Stromal cell of bone marrow (primary cell): Measurements from ENCODE around the gene CSNK1G1.
"Not testable (repeated sequence)": the region's sequence is repeated elsewhere in the genome, so short reads cannot be mapped to it uniquely, and the experiment has no call there.

Source experiments
- DNase-seq: peaks from one replicate; pipeline ENCODE4 v3.0.0-alpha.2; 2012; ENCODE audit warnings: low read depth

CSNK1G1 gene

GRCh38 chr15:64237677-64238076 is 118.3 kb downstream of the CSNK1G1 start:
- DNase-seq = no peak

GRCh38 chr15:64236156-64236894 is 119.6 kb downstream of the CSNK1G1 start:
- no peak for DNase-seq

GRCh38 chr15:64235552-64235951 is 120.4 kb downstream of the CSNK1G1 start:
- DNase-seq = no peak

DNA sequence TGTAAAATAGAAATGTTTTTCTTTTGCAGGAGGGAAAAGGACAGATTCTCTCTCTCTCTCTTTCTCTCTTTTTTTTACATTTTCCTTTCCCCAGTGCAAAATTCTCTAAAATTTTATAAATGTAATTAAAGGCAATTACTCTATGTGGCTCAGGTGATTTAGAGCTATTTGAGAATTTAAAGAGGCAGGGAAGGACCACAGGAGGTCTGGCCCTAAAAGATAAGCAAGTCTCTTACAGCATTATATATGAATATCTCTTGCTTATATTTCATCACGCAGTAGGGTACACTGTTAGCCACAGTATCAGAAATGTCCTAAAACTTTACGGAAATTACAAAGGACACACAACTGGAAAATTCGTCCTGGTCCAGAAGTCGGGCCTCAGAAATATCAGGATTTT is 122.7 kb downstream of the CSNK1G1 start:
- no peak for DNase-seq

GRCh38 chr15:64232400-64232799 is 123.6 kb downstream of the CSNK1G1 start:
- DNase-seq = no peak

- no peak for DNase-seq
Measured at GRCh38 chr15:64229129-64229724, 126.7 kb downstream of the CSNK1G1 start.

DNA sequence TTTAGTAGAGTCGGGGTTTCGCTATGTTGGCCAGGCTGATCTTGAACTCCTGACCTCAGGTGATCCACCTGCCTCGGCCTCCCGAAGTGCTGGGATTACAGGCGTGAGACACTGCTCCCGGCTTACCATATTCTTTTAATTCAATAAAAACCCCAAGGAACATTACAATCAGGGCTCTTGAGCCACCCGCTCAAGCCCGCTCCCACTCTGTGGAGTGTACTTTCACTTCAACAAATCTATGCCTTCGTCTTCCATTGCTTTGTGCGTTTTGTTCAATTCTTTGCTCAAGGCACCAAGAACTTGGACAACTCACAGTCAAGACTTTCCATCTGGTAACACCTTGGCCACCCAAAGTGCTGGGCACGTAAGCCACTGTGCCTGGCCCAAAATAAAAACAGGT is 130.2 kb downstream of the CSNK1G1 start:
- no peak for DNase-seq

- peak; percentile 73 for DNase-seq
Measured at GRCh38 chr15:64224511-64224910, 131.5 kb downstream of the CSNK1G1 start.

GRCh38 chr15:64223882-64224281 is 132.1 kb downstream of the CSNK1G1 start:
- DNase-seq = no peak

- DNase-seq = peak; percentile 27
Measured at GRCh38 chr15:64222573-64223366, 133.2 kb downstream of the CSNK1G1 start.

- not testable (repeated sequence) for DNase-seq
Measured at GRCh38 chr15:64221911-64222310, 134.1 kb downstream of the CSNK1G1 start.

DNA sequence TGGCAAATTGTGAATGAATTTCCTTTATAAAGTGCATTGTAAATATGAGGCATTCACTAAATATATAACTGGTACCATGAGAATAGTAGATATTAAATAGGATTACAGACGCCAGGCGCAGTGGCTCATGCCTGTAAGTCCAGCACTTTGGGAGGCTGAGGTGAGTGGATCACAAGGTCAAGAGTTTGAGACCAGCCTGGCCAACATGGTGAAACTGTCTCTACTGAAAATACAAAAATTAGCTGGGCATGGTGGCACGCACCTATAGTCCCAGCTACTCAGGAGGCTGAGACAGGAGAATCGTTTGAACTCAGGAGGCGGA is 138.6 kb downstream of the CSNK1G1 start:
- not testable (repeated sequence) for DNase-seq

DNA sequence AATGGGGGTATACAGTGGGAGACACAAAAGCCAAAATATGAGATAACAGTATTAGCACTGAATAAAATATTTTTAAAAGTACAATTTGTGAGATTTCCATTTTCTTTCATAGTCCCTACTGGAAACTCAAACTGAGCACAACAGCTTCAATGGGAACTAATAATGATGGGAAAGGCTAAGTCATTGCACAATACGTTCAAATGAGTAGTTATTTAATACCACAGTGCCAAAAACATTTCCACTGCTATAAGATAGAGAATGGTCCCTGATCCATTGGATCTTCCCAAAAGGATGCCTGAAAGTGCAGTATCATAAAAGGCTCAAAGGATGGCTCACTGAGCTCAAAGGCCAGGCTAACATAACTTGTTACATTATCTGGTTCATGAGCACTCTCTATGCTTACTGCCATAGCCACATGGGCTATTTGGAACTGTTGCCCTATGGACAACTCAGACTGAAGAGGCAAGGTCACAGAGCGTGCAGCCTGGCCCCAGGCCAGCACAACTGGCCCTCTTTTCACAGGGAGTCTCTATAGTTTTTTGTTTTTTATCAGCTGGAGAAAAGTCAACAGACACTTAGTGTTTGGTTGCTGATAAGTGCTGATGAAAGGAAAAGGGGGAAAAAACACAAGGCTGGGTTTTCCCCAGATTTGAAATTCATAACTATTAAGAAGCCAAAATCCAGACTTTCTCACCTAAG is 139.1 kb downstream of the CSNK1G1 start:
- peak; percentile 11 for DNase-seq

- DNase-seq = no peak
Measured at GRCh38 chr15:64216196-64216595, 139.8 kb downstream of the CSNK1G1 start.

DNA sequence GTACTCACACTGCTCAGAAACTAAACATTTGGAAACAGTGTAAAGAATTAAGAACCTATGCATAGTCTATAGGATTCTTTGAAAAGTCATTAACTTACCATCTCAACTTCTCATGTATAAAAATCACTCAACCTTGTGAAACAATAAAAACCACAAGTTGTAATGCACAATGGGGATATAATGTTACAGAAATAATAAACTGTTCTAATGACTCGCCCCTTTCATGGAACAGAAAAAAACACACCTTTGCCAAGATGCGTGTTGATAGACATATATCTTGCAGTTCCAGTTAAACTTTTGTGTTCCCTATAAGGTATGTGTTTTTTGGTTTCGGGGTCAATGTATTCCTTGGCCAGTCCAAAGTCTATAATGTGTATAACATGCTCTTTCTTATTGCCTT is 142.3 kb downstream of the CSNK1G1 start:
- DNase-seq = peak; percentile 19

- DNase-seq = no peak
Measured at GRCh38 chr15:64211696-64212095, 144.3 kb downstream of the CSNK1G1 start.

GRCh38 chr15:64210371-64210770 is 145.6 kb downstream of the CSNK1G1 start:
- no peak for DNase-seq

DNA sequence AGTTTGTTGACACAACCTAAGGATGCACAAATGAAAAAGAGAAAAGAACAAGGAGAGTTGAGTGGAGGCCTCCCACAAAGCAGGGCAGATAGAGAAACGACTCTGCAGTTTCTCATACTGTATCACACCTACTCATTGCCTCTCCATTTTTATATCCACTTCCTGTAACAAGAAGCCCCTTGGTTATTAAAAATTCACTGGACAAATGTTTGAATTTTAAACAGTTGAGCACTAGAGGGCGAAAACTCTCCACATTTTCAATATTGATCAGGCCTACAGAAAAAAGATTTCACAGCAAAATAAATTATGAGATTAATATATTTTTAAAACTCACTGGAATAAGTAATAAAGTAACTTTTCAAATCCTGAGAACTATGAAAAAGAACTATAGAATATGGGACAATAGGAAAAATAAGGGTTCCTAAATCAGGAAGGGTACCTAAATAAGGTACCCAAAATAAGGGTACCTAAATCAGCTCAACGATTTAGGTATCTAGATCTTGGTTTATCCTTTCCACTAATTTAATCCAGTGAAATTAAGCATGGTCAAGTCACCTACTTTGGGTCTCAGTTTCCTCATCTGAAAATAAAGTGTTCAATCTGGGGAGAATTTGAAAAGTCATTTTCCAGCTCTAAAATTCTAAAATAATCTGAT is 146.2 kb downstream of the CSNK1G1 start:
- peak; percentile 17 for DNase-seq

DNA sequence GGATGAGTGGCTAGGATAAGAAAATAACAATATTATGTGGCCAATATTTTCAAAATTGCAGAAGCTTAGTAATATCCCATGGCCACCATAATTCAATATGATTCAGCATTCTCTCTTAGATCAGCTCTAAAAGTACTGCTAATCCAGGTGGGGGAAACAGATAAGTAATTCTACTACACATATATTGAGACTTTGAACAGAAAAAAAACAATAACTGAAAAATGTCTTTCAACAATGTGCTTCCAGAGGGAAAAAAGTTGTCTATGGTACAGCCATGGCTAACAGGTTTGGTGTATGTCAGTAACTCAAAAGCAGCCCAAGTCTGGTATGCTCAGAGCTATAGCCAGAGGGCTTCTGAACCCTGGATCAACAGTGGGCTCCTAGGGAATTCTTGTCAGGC is 150.8 kb downstream of the CSNK1G1 start:
- DNase-seq = no peak

DNA sequence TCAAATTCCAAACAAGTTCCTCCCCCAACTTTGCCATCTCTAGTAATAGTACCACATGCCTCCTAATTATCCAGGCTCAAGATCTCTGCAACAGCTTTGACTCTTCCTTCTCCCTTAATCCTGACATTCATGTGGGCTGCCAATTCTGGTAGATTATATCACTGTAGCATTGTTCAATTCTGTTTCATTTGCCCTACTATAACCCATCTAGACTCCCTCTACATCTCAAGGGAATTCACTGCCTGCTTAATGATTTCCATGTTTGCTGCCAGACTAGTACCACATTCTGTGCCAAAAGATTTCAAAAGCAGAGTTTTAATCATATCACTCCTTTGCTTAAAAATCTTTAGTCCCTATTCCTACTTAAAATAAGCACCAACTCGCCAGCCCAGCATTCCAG is 158.5 kb downstream of the CSNK1G1 start:
- DNase-seq = peak; percentile 83

- no peak for DNase-seq
Measured at GRCh38 chr15:64193971-64194370, 162.0 kb downstream of the CSNK1G1 start.
